OCI-LY3 (cell line): ENCODE data around the gene NLGN4Y.

ENCODE experiments used
- H2AFZ ChIP-seq: fragments of 200-600, 300-600 bp; shearing (Covaris generic); 2 replicates; pipeline ENCODE4 v1.6.0; 2014; ENCODE audit warnings: antibody characterized with exemption, low read depth, low read length
- H3K27ac ChIP-seq: fragments of 200-600, 300-600 bp; sonication (generic); 2 replicates; pipeline ENCODE4 v1.5.1; 2014; ENCODE audit warnings: mild to moderate bottlenecking, low read length, moderate library complexity, mixed read lengths
- H3K27me3 ChIP-seq: fragments of 200-600, 300-600 bp; sonication (generic); 2 replicates; pipeline ENCODE4 v1.6.1; 2014; ENCODE audit warnings: low read depth, low read length, mixed read lengths
- H3K36me3 ChIP-seq: fragments of 200-600, 300-600 bp; sonication (generic); replicated peaks from 2 replicates; pipeline ENCODE3; 2014; ENCODE audit warnings: low read depth, low read length, mixed read lengths
- H3K4me1 ChIP-seq: fragments of 300-600, 200-600 bp; sonication (generic); 2 replicates; pipeline ENCODE4 v1.6.1; 2014; ENCODE audit warnings: low read length, mixed read lengths
- H3K4me2 ChIP-seq: fragments of 200-600, 300-600 bp; sonication (generic); 2 replicates; pipeline ENCODE4 v1.6.1; 2014; ENCODE audit warnings: low read length, mixed read lengths
- H3K4me3 ChIP-seq: fragments of 300-600, 200-600 bp; sonication (generic); 2 replicates; pipeline ENCODE4 v1.5.1; 2014; ENCODE audit warnings: antibody characterized with exemption, mild to moderate bottlenecking, low read length, moderate library complexity
- H3K79me2 ChIP-seq: fragments of 300-600, 200-600 bp; shearing (Covaris generic); 2 replicates; pipeline ENCODE4 v1.6.1; 2014; ENCODE audit warnings: mild to moderate bottlenecking, low read length, mixed read lengths
- H3K9ac ChIP-seq: fragments of 300-600, 200-600 bp; shearing (Covaris generic); 2 replicates; pipeline ENCODE4 v1.6.0; 2014; ENCODE audit warnings: mild to moderate bottlenecking, low read length, moderate library complexity
- H3K9me3 ChIP-seq: fragments of 200-600, 300-600 bp; shearing (Covaris generic); 2 replicates; pipeline ENCODE4 v1.6.1; 2014; ENCODE audit warnings: low read length, mixed read lengths; ENCODE audit not compliant: insufficient read depth
- H4K20me1 ChIP-seq: fragments of 200-600, 300-600 bp; sonication (generic); 2 replicates; pipeline ENCODE4 v1.6.1; 2016; ENCODE audit warnings: low read length, mixed read lengths; ENCODE audit not compliant: insufficient read depth
- EZH2phosphoT487 ChIP-seq: fragments of 200-600 bp; shearing (Covaris generic); IDR thresholded peaks from 2 replicates; pipeline ENCODE4 v1.6.1; 2018; ENCODE audit warnings: antibody characterized with exemption, mixed run types, low read depth
- TF ChIP-seq, protein P1 (sequence below): fragments of 200-600, 300-600 bp; sonication (generic); IDR thresholded peaks from 2 replicates; pipeline ENCODE4 v1.5.1; 2014; ENCODE audit warnings: antibody characterized with exemption, low read length, low read depth

Gene NLGN4Y

DNA sequence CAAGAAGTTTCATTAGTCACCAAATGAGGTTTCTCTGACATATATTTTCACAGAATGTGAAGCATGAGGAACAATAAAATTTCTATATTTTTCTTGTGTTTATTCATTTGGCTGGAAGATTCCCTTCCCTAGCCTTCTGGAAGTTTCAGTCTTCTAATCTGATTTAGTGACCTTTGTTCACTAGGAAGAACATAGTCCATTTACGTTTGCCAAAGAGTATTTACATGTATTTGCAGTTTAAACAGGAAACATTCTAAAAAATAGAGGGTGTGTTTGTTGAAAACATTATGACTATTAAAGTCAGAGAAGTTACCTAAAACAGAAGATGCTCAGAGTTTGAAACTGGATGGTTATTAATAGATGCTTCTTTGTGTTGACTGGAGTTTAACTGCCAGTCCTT is 238.6 kb downstream of the NLGN4Y start:
- Histone ChIP-seq H3K27me3 (no peaks in the 10 kb centered on the region), H2AFZ (no peak overlapping the region), H3K36me3 (no peaks in the 10 kb centered on the region), H3K9me3 (no peaks in the 10 kb centered on the region), H3K4me1 (no peaks in the 10 kb centered on the region), H3K27ac (no peak overlapping the region), H4K20me1 (no peaks in the 10 kb centered on the region), H3K9ac (no peak overlapping the region), H3K79me2 (no peaks in the 10 kb centered on the region), H3K4me2 (no peak overlapping the region), H3K4me3 (no peak overlapping the region)
- no peak for TF ChIP-seq EZH2phosphoT487
- TF ChIP-seq, protein P1, sequence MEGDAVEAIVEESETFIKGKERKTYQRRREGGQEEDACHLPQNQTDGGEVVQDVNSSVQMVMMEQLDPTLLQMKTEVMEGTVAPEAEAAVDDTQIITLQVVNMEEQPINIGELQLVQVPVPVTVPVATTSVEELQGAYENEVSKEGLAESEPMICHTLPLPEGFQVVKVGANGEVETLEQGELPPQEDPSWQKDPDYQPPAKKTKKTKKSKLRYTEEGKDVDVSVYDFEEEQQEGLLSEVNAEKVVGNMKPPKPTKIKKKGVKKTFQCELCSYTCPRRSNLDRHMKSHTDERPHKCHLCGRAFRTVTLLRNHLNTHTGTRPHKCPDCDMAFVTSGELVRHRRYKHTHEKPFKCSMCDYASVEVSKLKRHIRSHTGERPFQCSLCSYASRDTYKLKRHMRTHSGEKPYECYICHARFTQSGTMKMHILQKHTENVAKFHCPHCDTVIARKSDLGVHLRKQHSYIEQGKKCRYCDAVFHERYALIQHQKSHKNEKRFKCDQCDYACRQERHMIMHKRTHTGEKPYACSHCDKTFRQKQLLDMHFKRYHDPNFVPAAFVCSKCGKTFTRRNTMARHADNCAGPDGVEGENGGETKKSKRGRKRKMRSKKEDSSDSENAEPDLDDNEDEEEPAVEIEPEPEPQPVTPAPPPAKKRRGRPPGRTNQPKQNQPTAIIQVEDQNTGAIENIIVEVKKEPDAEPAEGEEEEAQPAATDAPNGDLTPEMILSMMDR = no peak

DNA sequence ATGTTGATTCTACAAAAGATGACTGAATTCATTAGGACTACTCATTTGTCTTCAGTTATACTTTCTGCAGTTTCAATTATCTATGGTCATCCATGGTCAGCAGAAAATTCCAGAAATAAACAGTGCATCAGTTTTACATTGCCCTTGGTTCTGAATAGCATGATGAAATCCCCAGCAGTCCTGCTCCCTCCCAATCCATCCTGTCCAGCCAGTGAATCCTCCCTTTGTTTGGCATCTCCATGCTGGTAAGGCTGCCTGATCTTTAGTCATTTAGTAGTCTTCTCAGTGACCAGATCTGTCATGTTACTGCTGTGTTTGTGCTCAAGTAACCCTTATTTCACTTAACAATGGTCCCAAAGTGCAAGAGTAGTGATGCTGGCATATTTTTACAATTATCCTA is 239.3 kb downstream of the NLGN4Y start:
- TF ChIP-seq, protein P1 = no peak
- no peak for TF ChIP-seq EZH2phosphoT487
- Histone ChIP-seq H4K20me1 (no peaks in the 10 kb centered on the region), H3K9me3 (no peaks in the 10 kb centered on the region), H2AFZ (no peak overlapping the region), H3K27ac (no peak overlapping the region), H3K27me3 (no peaks in the 10 kb centered on the region), H3K4me2 (no peak overlapping the region), H3K4me1 (no peaks in the 10 kb centered on the region), H3K36me3 (no peaks in the 10 kb centered on the region), H3K4me3 (no peak overlapping the region), H3K79me2 (no peaks in the 10 kb centered on the region), H3K9ac (no peak overlapping the region)

DNA sequence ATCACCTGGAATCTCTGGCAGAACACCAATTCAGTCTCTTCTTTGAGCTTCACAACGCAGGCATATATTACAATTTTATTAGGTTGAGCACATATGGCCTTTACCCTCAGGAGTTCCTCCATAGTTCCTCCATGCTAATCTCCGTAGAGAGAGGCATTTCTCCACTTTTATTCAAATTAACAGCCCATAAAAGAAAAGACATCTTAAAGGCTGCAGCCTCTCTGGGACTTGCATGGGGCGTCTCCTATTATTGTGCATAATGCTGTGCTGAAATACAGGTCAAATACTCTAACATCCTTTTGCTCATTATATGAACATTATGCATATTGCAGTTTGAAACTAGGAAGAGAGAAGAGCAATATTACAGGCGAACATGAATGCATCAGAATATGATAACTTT is 253.9 kb downstream of the NLGN4Y start:
- Histone ChIP-seq H3K9me3 (no peaks in the 10 kb centered on the region), H3K27me3 (no peaks in the 10 kb centered on the region), H3K4me1 (no peaks in the 10 kb centered on the region), H2AFZ (no peak overlapping the region), H3K27ac (no peak overlapping the region), H4K20me1 (no peaks in the 10 kb centered on the region), H3K4me3 (no peak overlapping the region), H3K9ac (no peak overlapping the region), H3K79me2 (no peaks in the 10 kb centered on the region), H3K36me3 (peaks cover 6% of the 10 kb centered on the region), H3K4me2 (no peak overlapping the region)
- TF ChIP-seq EZH2phosphoT487 = no peak
- TF ChIP-seq, protein P1 = no peak

DNA sequence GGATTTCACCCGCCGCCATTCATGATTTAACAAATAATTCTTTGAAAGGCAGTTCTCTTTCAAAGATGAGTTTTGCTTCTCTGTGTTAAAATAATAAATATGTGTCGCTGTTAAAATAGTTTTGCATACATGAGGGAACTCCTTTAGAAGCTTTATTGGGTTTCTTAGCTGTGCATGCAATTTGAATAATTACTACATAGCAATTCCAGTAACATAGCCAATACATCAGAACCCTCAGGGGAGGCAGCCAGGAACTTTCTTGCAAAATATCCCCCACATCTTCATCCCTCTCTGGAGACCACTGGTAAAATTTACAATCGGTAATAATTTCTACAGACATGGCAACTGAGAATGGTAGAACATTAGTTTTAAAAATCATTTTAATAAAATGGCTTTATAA is 268.8 kb downstream of the NLGN4Y start:
- Histone ChIP-seq H3K9ac (no peak overlapping the region), H3K9me3 (no peaks in the 10 kb centered on the region), H2AFZ (no peak overlapping the region), H3K79me2 (no peaks in the 10 kb centered on the region), H3K36me3 (no peaks in the 10 kb centered on the region), H3K4me3 (no peak overlapping the region), H3K27ac (no peak overlapping the region), H3K4me1 (no peaks in the 10 kb centered on the region), H3K4me2 (no peak overlapping the region), H4K20me1 (no peaks in the 10 kb centered on the region), H3K27me3 (no peaks in the 10 kb centered on the region)
- no peak for TF ChIP-seq EZH2phosphoT487
- TF ChIP-seq, protein P1 = no peak
